DOHH2 (cell line): ENCODE data around the gene CCNL2.

Source experiments
- EZH2phosphoT487 ChIP-seq: fragments of 200-600 bp; sonication (generic); IDR thresholded peaks from 2 replicates; pipeline ENCODE4 v1.6.1; 2017; ENCODE audit warnings: borderline replicate concordance, mild to moderate bottlenecking, antibody characterized with exemption, low read length, moderate library complexity, mixed read lengths
- TF ChIP-seq, protein P1 (sequence below): fragments of 200-600 bp; sonication (generic); IDR thresholded peaks from one replicate; pipeline ENCODE4 v1.5.1; 2014; ENCODE audit warnings: antibody characterized with exemption, mild to moderate bottlenecking, low read depth, low read length; ENCODE audit not compliant: poor library complexity, severe bottlenecking

DNA sequence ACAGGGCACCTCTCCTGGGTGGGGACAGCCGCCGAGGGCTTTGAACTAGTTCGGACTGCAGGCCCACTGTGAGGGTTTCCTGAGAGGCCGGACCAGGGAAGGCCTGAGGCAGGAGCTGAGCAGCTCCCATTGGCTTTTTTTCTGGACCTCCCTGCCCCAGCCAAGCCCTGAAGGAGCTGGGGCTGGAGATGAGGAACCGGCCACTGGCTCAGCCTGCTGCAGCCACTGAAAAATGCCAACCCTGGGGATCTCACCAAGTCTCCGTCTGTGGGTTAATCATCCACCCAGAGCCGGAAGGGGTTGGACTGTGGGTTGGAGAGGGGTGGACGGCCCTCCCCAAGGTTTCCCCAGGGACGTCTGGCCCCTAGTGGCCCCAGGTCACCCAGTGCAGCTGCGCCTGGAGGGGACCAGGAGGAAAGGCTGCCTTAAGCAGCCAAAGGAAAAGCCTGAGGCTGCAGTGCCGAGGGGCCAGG is 38.8 kb upstream of the CCNL2 start:
- TF ChIP-seq, protein P1, sequence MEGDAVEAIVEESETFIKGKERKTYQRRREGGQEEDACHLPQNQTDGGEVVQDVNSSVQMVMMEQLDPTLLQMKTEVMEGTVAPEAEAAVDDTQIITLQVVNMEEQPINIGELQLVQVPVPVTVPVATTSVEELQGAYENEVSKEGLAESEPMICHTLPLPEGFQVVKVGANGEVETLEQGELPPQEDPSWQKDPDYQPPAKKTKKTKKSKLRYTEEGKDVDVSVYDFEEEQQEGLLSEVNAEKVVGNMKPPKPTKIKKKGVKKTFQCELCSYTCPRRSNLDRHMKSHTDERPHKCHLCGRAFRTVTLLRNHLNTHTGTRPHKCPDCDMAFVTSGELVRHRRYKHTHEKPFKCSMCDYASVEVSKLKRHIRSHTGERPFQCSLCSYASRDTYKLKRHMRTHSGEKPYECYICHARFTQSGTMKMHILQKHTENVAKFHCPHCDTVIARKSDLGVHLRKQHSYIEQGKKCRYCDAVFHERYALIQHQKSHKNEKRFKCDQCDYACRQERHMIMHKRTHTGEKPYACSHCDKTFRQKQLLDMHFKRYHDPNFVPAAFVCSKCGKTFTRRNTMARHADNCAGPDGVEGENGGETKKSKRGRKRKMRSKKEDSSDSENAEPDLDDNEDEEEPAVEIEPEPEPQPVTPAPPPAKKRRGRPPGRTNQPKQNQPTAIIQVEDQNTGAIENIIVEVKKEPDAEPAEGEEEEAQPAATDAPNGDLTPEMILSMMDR = no peak
- no peak for TF ChIP-seq EZH2phosphoT487
